ENCODE data around the gene NKPD1.

The NKPD1 gene

DNA sequence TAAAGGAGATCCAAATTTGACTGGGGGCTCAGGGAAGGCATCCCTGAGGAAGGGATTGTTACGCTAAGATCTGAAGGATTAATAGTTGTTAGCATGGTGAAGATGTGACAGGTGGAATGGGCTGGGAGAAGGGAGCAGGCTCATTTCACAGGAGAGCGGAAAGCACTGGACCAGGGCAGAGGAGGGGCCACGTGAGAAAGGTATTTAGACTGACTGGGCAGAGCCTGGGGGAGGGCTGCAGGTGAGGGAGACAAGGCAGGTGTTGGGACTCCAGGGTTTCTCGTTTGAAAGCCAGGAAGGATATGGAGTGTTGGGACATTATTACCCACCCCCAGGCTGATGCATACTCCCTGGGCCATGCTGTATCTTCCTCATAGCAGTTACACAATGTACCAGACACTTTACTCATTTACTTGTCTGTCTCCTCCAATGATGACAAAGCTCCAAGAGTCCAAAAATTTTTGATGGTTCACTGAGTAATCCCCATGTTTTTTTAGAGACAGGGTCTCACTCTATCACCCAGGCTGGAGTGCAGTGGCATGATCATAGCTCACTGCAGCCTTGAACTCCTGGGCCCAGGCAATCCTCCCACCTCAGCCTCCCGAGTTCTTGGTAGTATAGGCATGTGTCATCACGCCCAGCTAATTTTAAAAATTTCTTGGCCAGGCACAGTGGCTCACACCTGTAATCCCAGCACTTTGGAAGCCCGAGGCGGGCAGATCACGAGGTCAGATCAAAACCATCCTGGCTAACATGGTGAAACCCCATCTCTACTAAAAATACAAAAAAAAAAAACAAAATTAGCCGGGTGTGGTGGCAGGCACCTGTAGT, 14.9 kb upstream of the NKPD1 start:
- in situ Hi-C loops (cut with MboI; ENCODE audit: low sequenced_read_pairs), result no loop called here

DNA sequence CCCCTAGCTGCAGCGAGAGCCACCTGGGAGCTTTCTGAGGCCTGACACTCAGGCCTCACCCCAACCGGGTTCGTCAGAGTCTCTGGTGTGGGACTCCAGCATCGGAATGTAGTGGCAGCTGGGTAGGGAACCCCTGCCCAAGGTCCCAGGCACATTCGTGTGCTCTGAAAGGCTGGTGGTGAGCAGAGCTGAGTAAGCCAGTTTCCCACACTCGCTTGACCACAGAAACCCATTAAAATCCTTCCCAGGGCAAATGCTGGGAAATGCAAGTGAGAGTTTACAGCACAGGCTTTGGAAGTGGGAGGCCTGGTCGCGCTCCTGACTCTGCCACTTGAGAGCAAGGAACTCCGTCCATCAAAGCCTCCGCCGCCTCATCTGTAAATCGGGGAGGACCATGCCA, 13.0 kb upstream of the NKPD1 start:
- in situ Hi-C loops (cut with MboI; ENCODE audit: low sequenced_read_pairs), result no loop called here

DNA sequence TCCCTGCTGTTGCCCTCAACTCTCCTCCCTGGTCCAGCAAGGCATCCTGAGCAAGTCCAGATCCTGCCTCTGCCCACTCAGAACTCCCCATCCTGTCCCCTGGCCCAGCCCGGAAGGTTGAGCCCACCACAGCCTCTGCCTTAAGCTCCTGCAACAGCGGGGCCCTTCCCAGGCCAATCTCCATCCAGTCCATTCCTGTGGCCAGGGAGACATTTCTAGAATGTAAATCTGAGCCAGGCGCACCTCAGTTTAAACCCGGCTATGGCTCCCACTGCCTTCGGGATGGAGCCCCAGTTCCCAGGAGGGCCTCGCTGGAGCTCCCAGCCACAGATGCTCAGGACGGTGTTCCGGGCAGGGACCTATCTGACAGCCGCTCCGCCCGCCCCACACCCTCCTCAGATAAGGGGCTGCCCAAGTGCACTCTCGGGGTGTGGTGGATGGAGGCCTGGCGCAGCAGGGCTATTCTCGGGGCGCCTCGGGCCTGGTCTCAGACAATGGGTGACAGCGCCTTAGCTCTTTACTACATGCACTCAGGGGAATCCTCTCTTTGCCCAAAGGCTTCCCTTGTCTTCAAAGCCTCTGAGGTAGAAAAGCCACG, 11.9 kb upstream of the NKPD1 start:
- in situ Hi-C loops (cut with MboI; ENCODE audit: low sequenced_read_pairs), result no loop called here

DNA sequence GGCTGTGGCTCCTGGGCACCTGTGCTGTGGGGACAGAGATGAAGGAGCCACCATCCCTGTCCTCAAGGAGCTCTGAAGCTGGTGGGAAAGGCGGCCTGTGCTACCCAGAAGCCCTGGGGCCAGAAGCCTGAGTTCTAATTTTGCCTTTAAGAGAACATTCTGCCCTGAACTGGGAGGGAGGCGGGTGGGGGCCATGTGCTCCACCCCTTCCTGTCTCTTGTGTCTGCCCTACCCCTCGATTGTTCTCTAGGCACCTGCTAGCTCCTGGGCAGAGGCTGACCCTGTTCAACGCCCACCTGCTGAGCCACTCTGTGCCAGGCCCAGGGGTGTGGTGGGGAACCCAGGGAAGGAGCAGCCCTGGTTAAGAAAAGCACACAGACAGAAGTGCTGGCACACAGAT, 11.4 kb upstream of the NKPD1 start:
- in situ Hi-C loops (cut with MboI; ENCODE audit: low sequenced_read_pairs), result no loop called here

DNA sequence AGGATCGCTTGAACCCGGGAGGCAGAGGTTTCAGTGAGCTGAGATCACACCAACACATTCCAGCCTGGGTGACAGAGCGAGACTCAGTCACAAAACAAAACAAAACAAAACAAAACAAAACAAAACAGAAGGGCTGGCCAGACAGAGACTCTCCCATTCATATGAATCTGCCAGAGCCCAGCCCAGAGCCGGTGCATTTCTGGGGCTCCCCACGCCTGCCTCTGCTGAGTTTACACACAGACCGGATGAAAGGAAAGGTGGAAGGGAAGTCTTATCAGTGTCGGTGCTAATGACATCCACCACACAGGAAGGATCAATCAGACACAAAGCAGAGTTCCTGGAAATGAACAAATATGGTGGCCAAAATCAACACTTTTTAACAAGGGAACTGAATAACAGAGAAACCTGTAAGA, 10.4 kb upstream of the NKPD1 start:
- in situ Hi-C loops (cut with MboI; ENCODE audit: low sequenced_read_pairs), result no loop called here

DNA sequence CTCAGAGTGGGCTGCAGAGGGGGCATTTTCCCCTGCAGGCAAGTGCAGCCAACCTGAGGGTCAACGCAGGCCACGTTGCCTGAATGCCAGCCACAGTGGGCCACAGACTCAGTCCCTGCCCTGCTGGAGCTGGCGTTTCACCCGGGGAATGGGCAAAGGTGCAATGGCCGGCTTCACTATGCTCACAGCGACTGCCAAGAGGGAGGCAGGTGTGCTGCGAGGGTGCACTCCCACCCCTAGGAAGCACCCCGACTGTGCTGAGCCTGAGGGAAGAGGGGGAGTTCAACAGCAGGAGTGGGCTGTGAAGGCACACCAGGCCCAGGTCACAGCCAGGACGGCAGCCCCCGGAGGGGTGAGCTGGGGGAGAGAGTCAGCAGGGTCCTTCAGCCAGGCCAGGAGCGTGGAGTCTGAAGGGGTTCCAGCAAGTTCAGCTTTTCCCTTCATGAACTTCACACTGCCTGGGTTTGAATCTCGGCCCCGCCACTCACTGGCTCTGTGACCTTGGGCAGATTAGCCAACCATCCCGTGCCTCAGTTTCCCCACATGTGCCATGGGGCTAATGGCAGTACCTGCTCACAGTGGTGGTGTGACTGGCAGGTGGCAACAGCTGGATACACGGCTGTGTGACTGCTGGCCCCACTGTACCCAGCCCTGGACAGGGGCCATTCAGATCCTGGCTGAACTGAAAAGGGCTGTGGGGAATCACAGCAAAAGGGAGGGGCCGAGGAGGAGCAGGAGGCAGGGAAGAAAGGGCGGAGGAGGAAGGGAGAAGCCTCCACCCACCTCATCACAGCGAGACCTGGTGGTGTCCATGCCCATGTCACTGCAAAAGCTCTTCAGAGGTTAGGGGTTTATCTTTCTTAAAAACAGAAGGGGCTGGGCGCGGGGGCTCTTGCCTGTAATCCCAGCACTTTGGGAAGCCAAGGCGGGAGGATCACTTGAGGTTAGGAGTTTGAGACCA, 9.6 kb upstream of the NKPD1 start:
- in situ Hi-C loops (cut with MboI; ENCODE audit: low sequenced_read_pairs), result no loop called here

DNA sequence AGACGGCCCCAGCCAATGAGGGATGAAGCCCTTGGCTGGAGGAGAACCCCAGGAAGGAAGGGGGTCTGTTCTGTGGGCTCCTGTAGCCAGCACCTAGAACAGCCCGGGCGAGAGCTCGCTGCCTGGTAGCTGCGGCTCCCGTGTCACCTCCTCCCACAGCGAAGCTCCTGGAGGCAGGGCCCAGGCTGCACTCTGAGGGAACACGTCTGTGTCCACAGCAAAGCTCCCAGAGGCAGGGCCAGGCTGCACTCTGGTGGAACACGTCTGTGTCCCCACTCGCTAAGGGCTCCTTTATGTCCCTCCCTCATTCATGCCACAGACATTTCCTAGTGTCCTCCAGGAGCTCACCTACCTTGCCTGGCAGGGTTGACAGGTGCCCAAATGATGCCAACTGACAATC, 8.8 kb upstream of the NKPD1 start:
- in situ Hi-C loops (cut with MboI; ENCODE audit: low sequenced_read_pairs), result no loop called here

DNA sequence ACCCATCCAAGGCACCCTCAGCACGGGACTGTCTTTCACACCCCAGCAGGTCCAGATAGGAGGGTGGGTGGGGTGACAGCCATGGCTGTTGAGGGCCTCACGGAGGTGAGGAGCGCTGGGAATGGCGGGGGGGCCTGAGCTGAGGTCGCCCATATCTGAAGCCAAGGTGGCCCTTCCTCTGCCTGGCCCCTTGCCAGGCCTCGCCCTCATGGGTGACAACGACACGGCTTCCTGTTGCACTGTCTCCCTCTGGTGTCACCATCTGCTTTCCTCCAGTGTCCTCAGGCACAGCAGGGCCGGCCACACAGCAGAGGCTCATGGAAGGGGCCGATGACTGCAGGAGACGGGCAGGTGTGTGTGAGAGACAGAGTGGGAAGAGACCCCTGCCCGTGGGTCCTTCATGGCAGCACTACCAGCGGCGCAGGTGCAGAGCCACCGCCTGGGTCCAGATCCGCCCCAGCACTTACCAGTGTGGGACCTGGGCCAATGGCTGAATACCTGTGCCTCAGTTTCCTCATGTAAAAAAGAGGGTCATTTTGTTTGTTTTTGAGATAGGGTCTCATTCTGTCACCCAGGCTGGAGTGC, 8.1 kb upstream of the NKPD1 start:
- in situ Hi-C loops (cut with MboI; ENCODE audit: low sequenced_read_pairs), result no loop called here

DNA sequence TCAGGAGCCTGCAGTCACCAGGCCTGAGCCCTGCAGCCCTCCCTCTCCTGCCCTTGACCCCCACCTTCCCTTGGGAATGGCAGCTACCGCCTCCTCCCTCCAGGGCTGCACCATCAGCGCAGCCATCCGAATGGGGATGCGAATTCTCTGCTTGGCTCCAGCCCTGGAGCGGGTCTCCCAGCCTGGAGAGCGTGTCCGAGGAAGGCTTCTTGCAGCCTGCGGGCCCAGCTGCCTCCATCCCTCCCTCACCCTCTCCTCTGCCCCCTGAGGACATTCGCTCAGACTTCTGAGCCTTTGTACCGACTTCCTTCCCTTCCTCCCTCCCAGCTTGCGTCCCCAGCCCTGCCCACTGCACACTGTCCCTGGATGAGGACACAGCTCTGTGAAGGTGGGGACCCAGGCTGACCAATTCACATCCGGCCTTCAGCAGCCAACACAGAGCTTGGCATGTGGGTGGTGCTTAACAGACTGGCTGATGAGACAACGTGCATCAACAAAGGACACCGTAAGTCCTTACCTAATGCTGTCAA, 6.0 kb upstream of the NKPD1 start:
- in situ Hi-C loops (cut with MboI; ENCODE audit: low sequenced_read_pairs), result no loop called here

DNA sequence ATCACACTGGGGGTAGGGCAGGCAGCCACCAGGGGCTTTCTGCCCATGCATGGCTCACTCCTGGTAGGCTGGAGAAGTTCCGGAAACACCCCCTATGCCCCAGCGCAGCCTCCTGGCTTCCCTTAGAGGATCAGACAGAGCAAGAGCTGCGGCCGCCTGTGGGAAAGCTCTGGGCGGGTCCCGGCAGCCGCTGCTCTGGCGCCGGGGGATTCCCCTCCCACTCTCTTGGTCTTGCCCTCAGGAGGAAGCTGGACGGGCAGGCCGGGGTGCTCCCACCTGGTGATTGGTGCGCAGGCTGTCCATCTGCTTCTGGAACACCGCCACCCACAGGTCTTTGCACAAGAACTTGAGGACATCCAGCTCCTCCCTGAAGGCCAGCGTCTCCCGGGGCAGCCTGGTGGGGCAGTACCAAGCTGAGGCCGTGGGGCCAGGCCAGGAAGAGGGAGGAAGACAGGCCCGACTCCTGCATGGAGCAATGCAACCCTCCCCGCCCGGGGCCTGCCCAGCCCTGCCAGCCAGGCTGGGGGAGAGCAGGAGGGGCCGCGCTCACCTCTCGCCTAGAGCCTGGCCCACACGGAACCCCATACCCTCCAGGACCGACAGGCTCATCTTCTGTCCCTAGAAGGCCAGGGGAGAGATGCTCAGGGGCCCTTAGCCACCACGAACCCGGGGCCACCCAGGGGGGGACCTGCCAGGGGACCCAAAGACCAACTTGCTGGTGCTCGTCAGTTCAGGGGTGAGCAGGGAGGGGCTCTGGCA, 4.0 kb upstream of the NKPD1 start:
- in situ Hi-C loops (cut with MboI; ENCODE audit: low sequenced_read_pairs), result no loop called here

DNA sequence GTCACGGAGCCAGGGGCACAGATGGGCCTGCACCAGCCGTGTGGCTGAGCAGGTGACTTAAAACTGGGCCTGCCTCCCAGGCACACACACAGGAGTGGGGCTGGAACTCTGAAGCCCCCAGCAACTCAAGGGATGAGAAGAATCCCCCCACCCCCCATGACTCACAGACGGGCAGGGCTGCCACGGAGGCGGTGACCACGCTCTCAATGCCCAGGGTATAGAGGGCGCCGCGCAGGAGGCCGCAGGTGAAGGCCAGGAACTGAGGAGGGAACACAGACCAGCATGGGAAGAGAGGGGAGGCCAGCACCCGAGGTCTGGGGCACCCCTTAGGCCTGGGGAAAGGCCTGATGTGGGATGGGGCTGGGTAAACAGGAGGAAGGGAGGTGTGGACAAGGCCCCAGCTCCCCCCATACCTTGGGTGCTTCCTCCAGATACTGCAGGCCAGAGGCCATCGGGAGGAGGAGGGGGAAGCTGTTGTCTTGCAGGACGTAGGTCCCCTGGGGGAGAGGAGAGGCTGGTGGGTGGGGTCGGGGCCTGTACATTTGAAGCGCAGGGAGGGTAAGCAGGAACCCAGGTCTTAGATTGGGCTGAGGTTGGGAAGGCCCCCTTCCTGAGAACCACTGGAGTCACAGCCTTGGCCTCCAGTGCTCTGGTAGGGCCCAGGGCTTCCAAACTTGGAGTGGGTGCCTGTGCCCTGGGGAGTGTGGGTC, 3.1 kb upstream of the NKPD1 start:
- in situ Hi-C loops (cut with MboI; ENCODE audit: low sequenced_read_pairs), result no loop called here

DNA sequence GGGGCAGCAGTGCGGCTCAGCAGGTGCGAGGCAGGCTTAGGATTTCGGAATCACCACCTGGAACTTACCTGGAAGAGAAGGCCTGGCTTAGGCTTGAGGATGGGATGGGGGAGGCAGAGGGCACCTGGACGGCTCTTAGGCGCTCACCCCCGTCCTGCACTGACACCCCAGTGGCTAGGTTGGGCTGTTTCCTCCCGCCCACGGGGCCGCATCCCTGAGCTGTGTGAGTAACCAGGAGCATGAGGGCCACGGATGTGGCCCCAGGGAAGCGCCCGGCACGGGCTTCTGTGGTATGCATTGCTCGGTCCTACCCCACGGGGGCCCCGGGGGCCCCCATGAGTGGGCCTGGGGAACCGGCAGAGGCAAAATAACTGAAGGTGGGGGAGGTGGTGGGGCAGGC, 2.4 kb upstream of the NKPD1 start:
- in situ Hi-C loops (cut with MboI; ENCODE audit: low sequenced_read_pairs), result no loop called here

DNA sequence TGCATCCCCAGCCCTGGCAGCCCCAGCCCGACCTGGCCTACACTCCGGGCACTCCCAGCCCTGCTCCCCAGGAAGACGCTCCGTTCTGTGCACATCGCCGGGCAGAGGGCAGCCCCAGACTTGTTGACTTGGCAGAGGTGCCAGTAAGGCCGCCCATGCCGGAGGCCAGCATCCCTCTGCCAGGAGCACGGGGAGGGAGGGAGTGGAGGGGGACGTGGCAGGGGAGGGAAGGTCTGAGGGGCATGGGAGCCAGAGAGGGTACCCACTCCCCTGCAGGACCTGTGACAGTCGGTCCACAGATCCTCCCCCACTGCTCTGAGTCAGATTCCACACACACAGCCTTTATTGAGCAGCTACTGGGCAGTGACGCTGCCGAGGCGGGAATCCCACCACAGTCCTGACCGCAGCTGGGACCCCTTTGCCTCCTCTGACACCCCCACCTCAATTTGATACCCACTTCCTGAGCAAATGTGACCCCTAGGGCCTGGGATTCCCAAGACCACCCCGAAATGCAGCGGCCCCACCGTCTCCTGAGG, 1.9 kb upstream of the NKPD1 start:
- in situ Hi-C loops (cut with MboI; ENCODE audit: low sequenced_read_pairs), result no loop called here

DNA sequence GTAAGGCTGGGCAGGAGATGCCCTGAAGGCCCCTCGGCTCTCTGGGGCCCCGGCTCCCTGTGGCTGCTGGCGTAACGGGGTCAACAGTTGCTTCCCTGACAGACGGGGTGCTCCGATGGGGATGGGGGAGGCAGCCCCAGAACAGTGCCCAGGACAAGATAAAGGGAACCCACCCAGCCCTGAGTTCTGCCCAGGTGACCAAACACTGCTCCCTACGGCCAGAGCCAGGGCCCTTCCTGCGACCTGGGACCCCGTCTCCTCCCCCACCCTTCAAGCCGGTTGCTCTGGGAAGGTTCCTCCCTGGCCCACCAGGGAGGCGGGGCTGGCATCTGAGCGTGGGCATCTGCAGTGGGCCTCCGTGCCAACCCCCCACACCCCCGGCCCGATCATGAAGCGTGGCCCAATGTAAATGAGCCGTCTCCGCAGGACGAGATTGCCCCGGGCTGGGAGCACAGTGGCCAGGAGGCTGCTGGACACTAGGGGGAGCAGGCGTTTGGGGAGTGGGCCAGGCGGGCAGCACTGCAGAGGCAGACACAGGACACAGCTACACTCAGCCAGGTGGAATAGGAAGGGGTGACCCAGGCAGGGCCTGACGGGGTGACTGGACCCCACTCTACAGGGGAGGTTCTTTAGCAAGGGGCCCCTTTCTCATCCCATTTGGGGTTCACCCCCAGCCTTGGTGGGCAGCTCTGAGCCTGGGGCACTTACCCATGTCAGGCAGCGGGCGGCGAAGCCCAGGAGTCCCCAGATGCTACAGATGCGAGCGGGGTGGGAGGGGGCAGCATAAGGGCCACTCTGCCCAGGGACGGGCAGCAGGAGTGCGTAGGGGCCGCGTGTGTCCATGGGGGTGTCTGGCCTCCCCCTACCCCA, 1.2 kb upstream of the NKPD1 start:
- in situ Hi-C loops (cut with MboI; ENCODE audit: low sequenced_read_pairs), result no loop called here

DNA sequence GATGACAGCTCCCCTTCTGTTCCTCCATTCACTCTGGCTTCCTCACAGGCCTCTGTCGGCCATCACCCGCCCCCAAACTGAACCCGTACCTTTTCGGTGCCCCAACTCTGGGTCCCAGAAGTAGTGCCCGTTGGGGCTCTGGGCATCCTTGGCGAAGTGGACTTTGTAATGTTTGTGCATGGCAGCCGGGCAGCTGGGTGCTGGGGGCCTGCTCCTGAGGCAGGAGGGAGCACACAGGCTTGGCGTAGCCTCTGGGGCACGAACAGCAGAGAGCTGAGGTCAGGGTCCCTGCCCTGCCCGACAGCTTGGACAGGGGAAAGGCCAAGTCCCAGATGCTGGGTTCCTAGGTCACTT, 834 bp downstream of the NKPD1 start:
- in situ Hi-C loops (cut with MboI; ENCODE audit: low sequenced_read_pairs), result no loop called here

DNA sequence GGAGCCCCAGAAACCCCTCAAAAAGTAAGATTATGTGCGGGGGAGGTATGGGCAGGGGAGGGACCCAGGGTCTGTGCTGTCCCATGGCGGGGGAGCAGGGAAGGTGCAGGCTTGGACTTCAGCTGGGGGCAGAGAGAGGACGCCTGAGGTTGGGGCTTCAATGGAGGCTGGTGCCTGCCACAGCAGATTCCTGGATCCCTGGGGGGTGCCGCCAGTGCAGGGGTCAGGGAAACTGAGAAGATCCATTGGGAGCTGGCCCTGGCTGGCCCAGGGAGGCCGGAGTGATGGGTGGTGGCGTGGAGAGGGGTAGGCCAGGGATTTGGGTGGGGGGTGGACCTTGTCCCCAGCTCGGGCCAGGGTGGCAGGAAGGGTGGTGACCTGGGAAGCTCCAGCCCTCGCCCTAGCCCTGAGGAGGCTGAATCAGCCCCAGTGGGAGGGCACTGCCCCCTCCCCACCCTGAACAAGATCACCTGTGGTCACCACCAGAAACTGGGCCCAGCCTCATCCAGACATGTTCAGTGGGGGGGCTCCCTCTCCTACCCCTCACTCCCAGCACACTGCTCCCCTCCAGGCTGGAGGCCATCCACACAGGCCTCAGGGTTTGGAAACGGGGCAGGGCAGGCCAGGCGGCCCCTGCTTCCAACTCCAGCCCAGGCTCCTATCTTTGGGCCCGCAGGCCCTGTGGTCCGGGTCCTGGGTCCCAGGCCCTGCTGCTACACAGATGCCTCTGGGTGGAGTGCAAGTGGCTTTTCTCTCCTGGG, 1.4 kb downstream of the NKPD1 start:
- in situ Hi-C loops (cut with MboI; ENCODE audit: low sequenced_read_pairs), result no loop called here

DNA sequence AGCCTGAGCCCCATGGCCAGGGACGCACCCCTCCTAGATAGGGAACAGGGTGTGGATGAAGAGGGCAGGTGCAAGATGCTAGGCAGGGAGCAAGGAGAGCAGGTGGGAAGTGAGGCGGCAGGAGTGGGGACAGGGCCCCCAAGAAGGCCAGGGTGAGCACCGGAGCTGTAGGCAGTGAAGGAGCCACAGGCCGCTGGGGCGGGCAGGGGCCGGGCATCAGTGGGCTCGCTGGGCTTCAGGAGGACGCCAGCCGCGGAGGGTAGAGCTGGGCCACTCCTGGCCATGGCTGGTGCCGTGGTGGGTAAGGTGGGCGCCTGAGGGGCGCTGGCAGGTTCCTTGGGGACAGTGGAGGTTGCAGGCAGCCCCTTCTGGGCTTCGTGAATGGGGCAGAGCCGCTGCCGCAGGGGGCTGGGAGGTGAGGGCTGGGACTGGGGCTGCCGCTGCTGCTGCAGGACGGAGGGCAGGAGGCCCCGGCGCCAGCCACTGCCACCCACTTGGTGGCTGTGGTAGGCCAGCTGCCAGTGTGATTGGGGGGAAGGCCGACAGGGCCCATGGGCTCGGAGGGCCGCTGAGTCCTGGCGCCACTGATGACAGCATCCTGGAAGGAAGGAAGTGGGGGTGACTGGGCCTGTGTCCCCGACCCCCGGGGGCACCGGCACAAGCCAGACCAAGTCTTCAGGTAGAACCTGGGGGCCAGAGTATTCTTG, 2.1 kb downstream of the NKPD1 start:
- in situ Hi-C loops (cut with MboI; ENCODE audit: low sequenced_read_pairs), result no loop called here

Data from HL-60/S4 treated with phorbol 12-myristate 13-acetate at 8.2 ng/mL for 4 days and 3 days (cell line).